ENCODE data around the gene C20orf141.
A peak's percentile ranks its signal among the peaks of the same experiment; 100 is the strongest.
"Not testable (repeated sequence)": the region's sequence is repeated elsewhere in the genome, so short reads cannot be mapped to it uniquely, and the experiment has no call there.

The C20orf141 gene

GRCh38 chr20:2814587-2815051 lies at the start of gene C20orf141:
C20orf141 (plus strand) TSS chr20:2814987; CDS start chr20:2815185, 198 bp downstream.
- DNase-seq: no peak

GRCh38 chr20:2767768-2768631 lies 46.8 kb upstream of the C20orf141 start:
- DNase-seq: peak; percentile 8

- no peak for DNase-seq
Measured at GRCh38 chr20:2768632-2769015, 46.2 kb upstream of the C20orf141 start.

GRCh38 chr20:2770091-2770490 lies 44.7 kb upstream of the C20orf141 start:
- not testable (repeated sequence) for DNase-seq

- no peak for DNase-seq
Measured at GRCh38 chr20:2771631-2772080, 43.1 kb upstream of the C20orf141 start.

- no peak for DNase-seq
Measured at GRCh38 chr20:2773812-2774211, 41.0 kb upstream of the C20orf141 start.

GRCh38 chr20:2775139-2775538 lies 39.6 kb upstream of the C20orf141 start:
- no peak for DNase-seq

GRCh38 chr20:2778602-2779321 lies 36.0 kb upstream of the C20orf141 start:
- no peak for DNase-seq

GRCh38 chr20:2780948-2781347 lies 33.8 kb upstream of the C20orf141 start:
- DNase-seq: no peak

- DNase-seq: no peak
Measured at GRCh38 chr20:2783908-2784566, 30.8 kb upstream of the C20orf141 start.

- no peak for DNase-seq
Measured at GRCh38 chr20:2793471-2793870, 21.3 kb upstream of the C20orf141 start.

GRCh38 chr20:2794202-2794748 lies 20.5 kb upstream of the C20orf141 start:
- DNase-seq: no peak

GRCh38 chr20:2794866-2795447 lies 19.8 kb upstream of the C20orf141 start:
- DNase-seq: no peak

- no peak for DNase-seq
Measured at GRCh38 chr20:2795451-2795850, 19.3 kb upstream of the C20orf141 start.

- no peak for DNase-seq
Measured at GRCh38 chr20:2796011-2796660, 18.7 kb upstream of the C20orf141 start.

GRCh38 chr20:2797136-2797983 lies 17.4 kb upstream of the C20orf141 start:
- DNase-seq: no peak

GRCh38 chr20:2798095-2798805 lies 16.5 kb upstream of the C20orf141 start:
- no peak for DNase-seq

- DNase-seq: no peak
Measured at GRCh38 chr20:2798814-2799213, 16.0 kb upstream of the C20orf141 start.

- no peak for DNase-seq
Measured at GRCh38 chr20:2799271-2799670, 15.5 kb upstream of the C20orf141 start.
